ENCODE results near the gene LYZL1.
"Not testable (repeated sequence)": the region's sequence is repeated elsewhere in the genome, so short reads cannot be mapped to it uniquely, and the experiment has no call there.

LYZL1 gene

GRCh38 chr10:29353887-29354561 lies 65.2 kb downstream of the LYZL1 start:
- no peaks in the 10 kb centered on the region for H3K4me1 Mint-ChIP-seq
- H3K4me3 Mint-ChIP-seq = no peak overlapping the region
- H3K36me3 Mint-ChIP-seq = no peaks in the 10 kb centered on the region
- H3K27ac Mint-ChIP-seq = no peak overlapping the region
- no peaks in the 10 kb centered on the region for H3K9me3 Mint-ChIP-seq
- H3K27me3 Mint-ChIP-seq = peaks cover 2% of the 10 kb centered on the region

GRCh38 chr10:29355411-29355991 lies 66.6 kb downstream of the LYZL1 start:
- Mint-ChIP-seq H3K4me3 (no peak overlapping the region), H3K36me3 (no peaks in the 10 kb centered on the region), H3K9me3 (no peaks in the 10 kb centered on the region), H3K27me3 (peaks cover 2% of the 10 kb centered on the region), H3K27ac (no peak overlapping the region), H3K4me1 (no peaks in the 10 kb centered on the region)

- no peaks in the 10 kb centered on the region for H3K27me3 Mint-ChIP-seq
- no peaks in the 10 kb centered on the region for H3K9me3 Mint-ChIP-seq
- no peaks in the 10 kb centered on the region for H3K36me3 Mint-ChIP-seq
- no peak overlapping the region for H3K27ac Mint-ChIP-seq
- H3K4me3 Mint-ChIP-seq = no peak overlapping the region
- H3K4me1 Mint-ChIP-seq = no peaks in the 10 kb centered on the region
These were observed 68.1 kb downstream of the LYZL1 start for GRCh38 chr10:29356931-29357330.

GRCh38 chr10:29358010-29358616 lies 69.2 kb downstream of the LYZL1 start:
- Mint-ChIP-seq H3K4me1 (no peaks in the 10 kb centered on the region), H3K9me3 (no peaks in the 10 kb centered on the region), H3K36me3 (no peaks in the 10 kb centered on the region), H3K27me3 (no peaks in the 10 kb centered on the region), H3K27ac (no peak overlapping the region), H3K4me3 (no peak overlapping the region)

GRCh38 chr10:29360215-29360853 lies 71.5 kb downstream of the LYZL1 start:
- not testable (repeated sequence) for H3K4me3 Mint-ChIP-seq

More at GRCh38 chr10:29360215-29360853, 71.5 kb downstream of the LYZL1 start:
- not testable (repeated sequence) for H3K4me1 Mint-ChIP-seq, H3K9me3 Mint-ChIP-seq, H3K27ac Mint-ChIP-seq, H3K27me3 Mint-ChIP-seq, H3K36me3 Mint-ChIP-seq
